ENCODE results near the gene RPP14. TPM values are rescaled to one million over a fixed set of nuclear protein-coding genes. Genes with fewer than 3 reads are reported as not detected.
A peak's percentile ranks its signal among the peaks of the same experiment; 100 is the strongest.

The RPP14 gene
- total and polyA plus RNA-seq, 10 of the 15 experiments (the other 5 are each of a cell fraction or from before 2014, with no cell fraction given) = 9.1 to 21.2 (median 12.7) TPM

DNA sequence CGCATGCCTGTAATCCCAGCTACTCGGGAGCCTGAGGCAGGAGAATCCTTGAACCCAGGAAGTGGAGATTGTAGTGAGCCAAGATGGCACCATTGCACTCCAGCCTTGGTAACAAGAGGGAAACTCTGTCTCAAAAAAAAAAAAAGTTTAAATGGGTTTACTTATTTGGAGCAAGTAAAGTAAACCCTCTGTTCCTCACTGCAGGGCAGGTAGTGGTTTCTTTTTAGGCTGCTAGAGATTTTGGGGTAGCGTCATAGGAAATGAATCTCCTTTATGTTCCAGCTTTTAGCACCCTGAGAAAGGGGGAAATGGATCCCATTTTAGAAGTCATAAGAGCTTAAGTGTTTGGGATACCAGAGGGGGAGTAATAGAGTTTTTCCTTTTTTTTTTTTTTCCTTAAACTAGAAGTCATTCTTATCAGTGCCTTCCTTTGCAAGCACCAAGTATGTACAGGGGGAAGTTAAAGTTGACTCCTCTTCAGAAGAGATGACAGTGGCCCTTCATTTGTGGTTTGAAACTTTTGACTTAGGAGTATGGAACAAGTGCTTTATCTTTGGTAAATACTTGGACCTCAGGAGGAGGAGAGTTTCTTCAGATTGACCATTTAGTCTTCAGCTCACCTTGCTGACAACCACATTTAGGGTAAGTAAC, 34.7 kb downstream of the RPP14 start:
- H3K79me2 ChIP-seq (ENCODE audit: control insufficient read depth, insufficient read depth, low read length) = no peaks in the 10 kb centered on the region; the same call in 1 of the 2 replicates
- POLR2A ChIA-PET = interaction anchor here (0.7 to 12.4 kb wide), 3 partner anchors 11 to 34 kb away, joined by 3 to 221 read pairs (median 5); no protein-coding TSS in a partner anchor
- no peak overlapping the region for H3K4me2 ChIP-seq (ENCODE audit: control insufficient read depth, insufficient read depth)

More for the DNA sequence above, 34.7 kb downstream of the RPP14 start:
- in situ Hi-C loops (cut with MboI) = no loop called here
- no peak overlapping the region for H3K4me3 ChIP-seq
- intact Hi-C loops (cut with micrococcal nuclease; ENCODE audit: unreplicated experiment) = no loop called here
- BruUV-seq (replicated peaks) = no TSS peak
- H3K9ac ChIP-seq (ENCODE audit: control insufficient read depth, insufficient read depth, low read length) = no peak overlapping the region
- DNase-seq (ENCODE audit: low read depth, low spot score) (no peak), ATAC-seq (peak; percentile 28), FAIRE-seq (peak; percentile 35)
- no peak for TF ChIP-seq HDAC6 (IDR thresholded peaks at IDR 0.05; ENCODE audit: unreplicated experiment)
- TF ChIP-seq SMARCA5 (IDR thresholded peaks at IDR 0.05) = no peak
- TF ChIP-seq EP300 (IDR thresholded peaks at IDR 0.05; ENCODE audit: borderline replicate concordance in 1 of 2, control insufficient read depth in 1 of 2, low read depth in 2 of 2, low read length in 2 of 2) = no peak
- TF ChIP-seq, protein P1, sequence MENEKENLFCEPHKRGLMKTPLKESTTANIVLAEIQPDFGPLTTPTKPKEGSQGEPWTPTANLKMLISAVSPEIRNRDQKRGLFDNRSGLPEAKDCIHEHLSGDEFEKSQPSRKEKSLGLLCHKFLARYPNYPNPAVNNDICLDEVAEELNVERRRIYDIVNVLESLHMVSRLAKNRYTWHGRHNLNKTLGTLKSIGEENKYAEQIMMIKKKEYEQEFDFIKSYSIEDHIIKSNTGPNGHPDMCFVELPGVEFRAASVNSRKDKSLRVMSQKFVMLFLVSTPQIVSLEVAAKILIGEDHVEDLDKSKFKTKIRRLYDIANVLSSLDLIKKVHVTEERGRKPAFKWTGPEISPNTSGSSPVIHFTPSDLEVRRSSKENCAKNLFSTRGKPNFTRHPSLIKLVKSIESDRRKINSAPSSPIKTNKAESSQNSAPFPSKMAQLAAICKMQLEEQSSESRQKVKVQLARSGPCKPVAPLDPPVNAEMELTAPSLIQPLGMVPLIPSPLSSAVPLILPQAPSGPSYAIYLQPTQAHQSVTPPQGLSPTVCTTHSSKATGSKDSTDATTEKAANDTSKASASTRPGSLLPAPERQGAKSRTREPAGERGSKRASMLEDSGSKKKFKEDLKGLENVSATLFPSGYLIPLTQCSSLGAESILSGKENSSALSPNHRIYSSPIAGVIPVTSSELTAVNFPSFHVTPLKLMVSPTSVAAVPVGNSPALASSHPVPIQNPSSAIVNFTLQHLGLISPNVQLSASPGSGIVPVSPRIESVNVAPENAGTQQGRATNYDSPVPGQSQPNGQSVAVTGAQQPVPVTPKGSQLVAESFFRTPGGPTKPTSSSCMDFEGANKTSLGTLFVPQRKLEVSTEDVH (IDR thresholded peaks at IDR 0.05; ENCODE audit: low read depth, partially characterized antibody) = no peak
- no peak for TF ChIP-seq YBX1 (IDR thresholded peaks at IDR 0.05)
- 0 out of 2 replicates have a peak, but pooled peaks have one; percentile 8 for TF ChIP-seq RUNX3 (IDR thresholded peaks at IDR 0.05; ENCODE audit: low read length)
- no peak for TF ChIP-seq ZNF207 (IDR thresholded peaks at IDR 0.05; ENCODE audit: borderline replicate concordance)
- TF ChIP-seq, protein P2, sequence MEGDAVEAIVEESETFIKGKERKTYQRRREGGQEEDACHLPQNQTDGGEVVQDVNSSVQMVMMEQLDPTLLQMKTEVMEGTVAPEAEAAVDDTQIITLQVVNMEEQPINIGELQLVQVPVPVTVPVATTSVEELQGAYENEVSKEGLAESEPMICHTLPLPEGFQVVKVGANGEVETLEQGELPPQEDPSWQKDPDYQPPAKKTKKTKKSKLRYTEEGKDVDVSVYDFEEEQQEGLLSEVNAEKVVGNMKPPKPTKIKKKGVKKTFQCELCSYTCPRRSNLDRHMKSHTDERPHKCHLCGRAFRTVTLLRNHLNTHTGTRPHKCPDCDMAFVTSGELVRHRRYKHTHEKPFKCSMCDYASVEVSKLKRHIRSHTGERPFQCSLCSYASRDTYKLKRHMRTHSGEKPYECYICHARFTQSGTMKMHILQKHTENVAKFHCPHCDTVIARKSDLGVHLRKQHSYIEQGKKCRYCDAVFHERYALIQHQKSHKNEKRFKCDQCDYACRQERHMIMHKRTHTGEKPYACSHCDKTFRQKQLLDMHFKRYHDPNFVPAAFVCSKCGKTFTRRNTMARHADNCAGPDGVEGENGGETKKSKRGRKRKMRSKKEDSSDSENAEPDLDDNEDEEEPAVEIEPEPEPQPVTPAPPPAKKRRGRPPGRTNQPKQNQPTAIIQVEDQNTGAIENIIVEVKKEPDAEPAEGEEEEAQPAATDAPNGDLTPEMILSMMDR (IDR thresholded peaks at IDR 0.05 in 2 of 3, conservative IDR thresholded peaks at IDR 0.05 in 1 of 3; ENCODE audit: control insufficient read depth in 2 of 3, extremely low read depth in 1 of 3, insufficient read depth in 1 of 3, low read depth in 3 of 3, low read length in 3 of 3) = no peak
- SMC1A ChIA-PET (ENCODE audit: uncharacterized antibody, unreplicated experiment) = interaction anchor here (3.4 to 13.1 kb wide), 3 partner anchors 10 to 77 kb away, joined by 10 to 324 read pairs (median 81); no protein-coding TSS in a partner anchor
- CTCF ChIA-PET = interaction anchor here (0.6 to 8.9 kb wide), 9 partner anchors 11 to 1887 kb away, joined by 3 to 204 read pairs (median 4); partner anchors contain the start of genes HTD2, KCTD6 and RPP14
- H4K20me1 ChIP-seq (ENCODE audit: control insufficient read depth, insufficient read depth) = no peaks in the 10 kb centered on the region
- H2AFZ ChIP-seq (ENCODE audit: control insufficient read depth, low read depth, low read length) = no peak overlapping the region
- RAD21 ChIA-PET (ENCODE audit: unreplicated experiment) = interaction anchor here (0.7 to 2.2 kb wide), 3 partner anchors 10 to 75 kb away, joined by 3 to 20 read pairs (median 4); no protein-coding TSS in a partner anchor
- no peaks in the 10 kb centered on the region; the same call in 2 of the 3 replicates for H3K9me3 ChIP-seq (replicated peaks; ENCODE audit: control insufficient read depth, insufficient read depth, low read length)
- WGBS (ENCODE audit: insufficient coverage, insufficient replicate concordance, low lambda C conversion rate, missing lambda C conversion rate) = 69% methylated on average over 3 of the region's 3 CpGs
- H3K27me3 ChIP-seq (replicated peaks in 1 of 2; ENCODE audit: control insufficient read depth in 2 of 2, insufficient read depth in 2 of 2, low read length in 1 of 2) = no peaks in the 10 kb centered on the region
- H3K4me1 ChIP-seq (ENCODE audit: control insufficient read depth, insufficient read depth, low read length) = peaks cover 4% of the 10 kb centered on the region; the same call in 1 of the 2 replicates
- H3K27ac ChIP-seq (ENCODE audit: control insufficient read depth, insufficient read depth) = no peak overlapping the region
- no peaks in the 10 kb centered on the region for H3K36me3 ChIP-seq (ENCODE audit: control insufficient read depth in 2 of 2, insufficient read depth in 2 of 2, low read length in 1 of 2)

Measured in GM12878 (cell line).